ENCODE data around the gene ANO6.

ANO6 gene

DNA sequence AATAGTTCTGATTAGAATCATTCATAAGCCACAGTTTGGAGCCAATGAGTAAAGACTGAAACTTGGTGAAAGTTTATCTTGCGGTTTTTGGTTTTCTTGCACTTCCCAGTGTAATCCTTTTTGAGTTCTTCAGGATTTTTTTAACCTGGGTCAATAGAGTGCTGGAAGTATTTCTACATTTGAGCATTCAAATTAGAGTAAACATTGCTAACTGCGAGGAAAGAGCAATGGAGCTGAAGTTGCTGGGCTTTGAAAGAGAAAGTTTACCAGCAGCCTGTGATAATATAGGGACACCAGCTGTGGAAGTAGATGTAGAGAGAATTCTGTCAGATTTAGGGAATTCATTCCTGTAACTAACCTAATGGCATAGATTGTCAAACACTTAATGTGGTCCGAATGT lies 30.3 kb downstream of the ANO6 start:
- CTCF ChIA-PET: interaction anchor here (1.1 to 1.3 kb wide), 2 partner anchors 9 to 12 kb away, joined by 3 read pairs; no protein-coding TSS in a partner anchor

GRCh38 chr12:45247589-45247988 lies 31.7 kb downstream of the ANO6 start:
- no peak for DNase-seq (ENCODE audit: extremely low spot score)
- no peak for TF ChIP-seq CTCF (IDR thresholded peaks at IDR 0.05; ENCODE audit: control extremely low read depth, extremely low read depth, low read depth, missing control alignments)
- CTCF ChIA-PET: interaction anchor here (1.2 to 1.5 kb wide), 2 partner anchors 9 to 18 kb away, joined by 3 to 4 read pairs; no protein-coding TSS in a partner anchor
- POLR2A ChIA-PET: no interaction called here

More for the DNA sequence above, 30.3 kb downstream of the ANO6 start:
- TF ChIP-seq CTCF (IDR thresholded peaks at IDR 0.05; ENCODE audit: control extremely low read depth, extremely low read depth, low read depth, missing control alignments): no peak
- POLR2A ChIA-PET: no interaction called here
- DNase-seq (ENCODE audit: extremely low spot score): no peak

DNA sequence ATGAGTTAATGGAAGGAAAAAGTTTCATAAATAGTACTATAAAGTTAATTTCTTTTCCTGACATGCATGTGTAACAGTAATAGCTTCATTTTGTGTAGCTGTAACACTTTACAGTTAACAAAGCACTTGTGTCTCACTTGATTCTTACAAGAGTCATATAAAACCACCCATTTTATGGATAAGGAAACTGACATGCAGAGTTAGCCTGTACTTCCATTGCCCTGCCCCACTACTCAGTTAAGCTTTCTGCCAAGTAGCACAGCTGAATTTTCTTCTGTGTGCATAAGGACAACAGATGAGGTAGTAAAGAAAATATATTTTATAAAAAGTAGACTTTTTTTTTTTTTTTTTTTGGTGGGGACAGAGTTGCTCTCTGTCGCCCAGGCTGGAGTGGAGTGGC lies 32.2 kb downstream of the ANO6 start:
- no peak for TF ChIP-seq CTCF (IDR thresholded peaks at IDR 0.05; ENCODE audit: control extremely low read depth, extremely low read depth, low read depth, missing control alignments)
- POLR2A ChIA-PET: no interaction called here
- CTCF ChIA-PET: interaction anchor here (1.2 to 1.5 kb wide), 2 partner anchors 8 to 18 kb away, joined by 3 to 4 read pairs; no protein-coding TSS in a partner anchor
- DNase-seq (ENCODE audit: extremely low spot score): no peak

- CTCF ChIA-PET: interaction anchor here (1.4 to 1.6 kb wide), 2 partner anchors 8 to 10 kb away, joined by 3 to 4 read pairs; no protein-coding TSS in a partner anchor
- no peak for TF ChIP-seq CTCF (IDR thresholded peaks at IDR 0.05; ENCODE audit: control extremely low read depth, extremely low read depth, low read depth, missing control alignments)
- POLR2A ChIA-PET: no interaction called here
- no peak for DNase-seq (ENCODE audit: extremely low spot score)
Observed at GRCh38 chr12:45254254-45254653, 38.4 kb downstream of the ANO6 start.

GRCh38 chr12:45256721-45257120 lies 40.8 kb downstream of the ANO6 start:
- no peak for DNase-seq (ENCODE audit: extremely low spot score)
- POLR2A ChIA-PET: no interaction called here
- TF ChIP-seq CTCF (IDR thresholded peaks at IDR 0.05; ENCODE audit: control extremely low read depth, extremely low read depth, low read depth, missing control alignments): no peak
- CTCF ChIA-PET: interaction anchor here (0.8 to 1.2 kb wide), 3 partner anchors 8 to 42 kb away, joined by 3 read pairs; no protein-coding TSS in a partner anchor

- DNase-seq (ENCODE audit: extremely low spot score): peak; percentile 54
- CTCF ChIA-PET: interaction anchor here (0.8 to 1.2 kb wide), 3 partner anchors 9 to 42 kb away, joined by 3 read pairs; no protein-coding TSS in a partner anchor
- POLR2A ChIA-PET: no interaction called here
- TF ChIP-seq CTCF (IDR thresholded peaks at IDR 0.05; ENCODE audit: control extremely low read depth, extremely low read depth, low read depth, missing control alignments): peak; percentile 10
Observed at GRCh38 chr12:45257185-45257930, 41.5 kb downstream of the ANO6 start.

Data from GM10248 (cell line).